22Rv1 (cell line): ENCODE results near the gene GDF7.

Experiments
- ZFX ChIP-seq: fragments of 450-650 bp; IDR thresholded peaks from 2 replicates; pipeline ENCODE4 v1.6.1; 2017; ENCODE audit warnings: antibody characterized with exemption, borderline replicate concordance
- TF ChIP-seq, protein P1 (sequence below): fragments of 450-650 bp; IDR thresholded peaks from 2 replicates; pipeline ENCODE4 v1.5.1; 2017; ENCODE audit warnings: mild to moderate bottlenecking

GRCh38 chr2:20638646-20639430 is 28.1 kb upstream of the GDF7 start:
- TF ChIP-seq, protein P1, sequence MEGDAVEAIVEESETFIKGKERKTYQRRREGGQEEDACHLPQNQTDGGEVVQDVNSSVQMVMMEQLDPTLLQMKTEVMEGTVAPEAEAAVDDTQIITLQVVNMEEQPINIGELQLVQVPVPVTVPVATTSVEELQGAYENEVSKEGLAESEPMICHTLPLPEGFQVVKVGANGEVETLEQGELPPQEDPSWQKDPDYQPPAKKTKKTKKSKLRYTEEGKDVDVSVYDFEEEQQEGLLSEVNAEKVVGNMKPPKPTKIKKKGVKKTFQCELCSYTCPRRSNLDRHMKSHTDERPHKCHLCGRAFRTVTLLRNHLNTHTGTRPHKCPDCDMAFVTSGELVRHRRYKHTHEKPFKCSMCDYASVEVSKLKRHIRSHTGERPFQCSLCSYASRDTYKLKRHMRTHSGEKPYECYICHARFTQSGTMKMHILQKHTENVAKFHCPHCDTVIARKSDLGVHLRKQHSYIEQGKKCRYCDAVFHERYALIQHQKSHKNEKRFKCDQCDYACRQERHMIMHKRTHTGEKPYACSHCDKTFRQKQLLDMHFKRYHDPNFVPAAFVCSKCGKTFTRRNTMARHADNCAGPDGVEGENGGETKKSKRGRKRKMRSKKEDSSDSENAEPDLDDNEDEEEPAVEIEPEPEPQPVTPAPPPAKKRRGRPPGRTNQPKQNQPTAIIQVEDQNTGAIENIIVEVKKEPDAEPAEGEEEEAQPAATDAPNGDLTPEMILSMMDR = no peak
- TF ChIP-seq ZFX = no peak
